Fibroblast of mammary gland (primary cell): ENCODE results near the gene GMDS.

Source experiments
- DNase-seq: peaks from one replicate; pipeline ENCODE4 v3.0.0-alpha.2; 2010; ENCODE audit warnings: low read depth
- H3K4me3 ChIP-seq: 2 replicates; pipeline ENCODE4 v1.5.1; 2011; ENCODE audit warnings: low read depth, mild to moderate bottlenecking, low read length, moderate library complexity; ENCODE audit not compliant: control insufficient read depth
- TF ChIP-seq, protein P1 (sequence below): conservative IDR thresholded peaks from 2 replicates; pipeline ENCODE4 v1.5.1; 2011; ENCODE audit warnings: low read depth, low read length, inconsistent platforms; ENCODE audit not compliant: control insufficient read depth, insufficient read depth

GMDS gene

DNA sequence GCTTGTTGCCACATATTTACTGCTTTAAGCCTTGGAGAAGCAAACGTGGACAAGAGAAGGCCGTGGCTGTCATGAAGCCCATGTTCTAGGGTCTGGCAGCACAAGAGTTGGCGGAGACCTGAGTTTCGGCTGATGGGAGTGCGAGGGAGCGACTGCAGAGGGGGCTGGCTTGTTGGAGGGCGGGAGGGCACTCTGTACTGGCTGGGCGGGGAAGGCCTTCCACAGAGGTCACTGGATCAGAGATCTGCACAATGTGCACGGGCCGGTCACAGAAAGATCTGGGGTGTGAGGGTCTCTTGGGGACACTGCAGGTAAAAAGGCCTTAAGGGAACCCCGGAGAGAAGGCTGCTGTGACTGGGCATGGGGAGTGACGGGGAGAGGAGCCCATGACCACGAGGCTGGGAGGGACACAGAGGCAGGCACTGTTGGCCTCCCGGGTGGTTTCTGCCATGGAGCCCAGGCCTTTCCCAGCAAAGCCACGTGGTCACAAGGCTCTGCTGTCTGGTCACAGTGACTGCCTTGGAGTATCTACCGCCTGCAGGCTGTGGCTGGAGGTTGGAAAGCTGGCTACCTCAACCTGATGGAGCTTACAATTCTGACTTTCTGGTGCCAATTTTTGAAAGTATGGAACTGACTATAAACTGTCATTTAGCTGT is 611.9 kb downstream of the GMDS start:
- TF ChIP-seq, protein P1, sequence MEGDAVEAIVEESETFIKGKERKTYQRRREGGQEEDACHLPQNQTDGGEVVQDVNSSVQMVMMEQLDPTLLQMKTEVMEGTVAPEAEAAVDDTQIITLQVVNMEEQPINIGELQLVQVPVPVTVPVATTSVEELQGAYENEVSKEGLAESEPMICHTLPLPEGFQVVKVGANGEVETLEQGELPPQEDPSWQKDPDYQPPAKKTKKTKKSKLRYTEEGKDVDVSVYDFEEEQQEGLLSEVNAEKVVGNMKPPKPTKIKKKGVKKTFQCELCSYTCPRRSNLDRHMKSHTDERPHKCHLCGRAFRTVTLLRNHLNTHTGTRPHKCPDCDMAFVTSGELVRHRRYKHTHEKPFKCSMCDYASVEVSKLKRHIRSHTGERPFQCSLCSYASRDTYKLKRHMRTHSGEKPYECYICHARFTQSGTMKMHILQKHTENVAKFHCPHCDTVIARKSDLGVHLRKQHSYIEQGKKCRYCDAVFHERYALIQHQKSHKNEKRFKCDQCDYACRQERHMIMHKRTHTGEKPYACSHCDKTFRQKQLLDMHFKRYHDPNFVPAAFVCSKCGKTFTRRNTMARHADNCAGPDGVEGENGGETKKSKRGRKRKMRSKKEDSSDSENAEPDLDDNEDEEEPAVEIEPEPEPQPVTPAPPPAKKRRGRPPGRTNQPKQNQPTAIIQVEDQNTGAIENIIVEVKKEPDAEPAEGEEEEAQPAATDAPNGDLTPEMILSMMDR: no peak
- no peak for DNase-seq
- no peak overlapping the region for H3K4me3 ChIP-seq

DNA sequence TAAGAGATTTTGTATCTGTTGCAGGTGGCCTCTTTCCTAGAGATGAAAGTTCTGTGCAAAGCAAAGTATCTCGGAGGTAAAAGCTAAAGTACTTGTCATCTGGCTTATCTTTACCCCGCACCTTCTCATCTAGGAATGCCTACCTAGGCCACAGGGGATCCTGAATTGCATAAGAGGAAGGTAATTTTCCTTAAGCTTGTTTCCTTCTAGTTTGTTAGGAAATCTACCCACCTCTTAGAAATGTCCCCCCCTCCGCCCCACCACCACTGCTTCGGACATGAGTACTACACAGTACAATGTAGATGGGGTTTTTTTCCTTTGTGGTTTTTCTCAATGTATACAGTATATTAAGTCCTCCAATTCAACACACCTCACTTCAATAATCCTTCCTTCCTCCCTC is 614.2 kb downstream of the GMDS start:
- TF ChIP-seq, protein P1: no peak
- no peak overlapping the region for H3K4me3 ChIP-seq
- DNase-seq: no peak

DNA sequence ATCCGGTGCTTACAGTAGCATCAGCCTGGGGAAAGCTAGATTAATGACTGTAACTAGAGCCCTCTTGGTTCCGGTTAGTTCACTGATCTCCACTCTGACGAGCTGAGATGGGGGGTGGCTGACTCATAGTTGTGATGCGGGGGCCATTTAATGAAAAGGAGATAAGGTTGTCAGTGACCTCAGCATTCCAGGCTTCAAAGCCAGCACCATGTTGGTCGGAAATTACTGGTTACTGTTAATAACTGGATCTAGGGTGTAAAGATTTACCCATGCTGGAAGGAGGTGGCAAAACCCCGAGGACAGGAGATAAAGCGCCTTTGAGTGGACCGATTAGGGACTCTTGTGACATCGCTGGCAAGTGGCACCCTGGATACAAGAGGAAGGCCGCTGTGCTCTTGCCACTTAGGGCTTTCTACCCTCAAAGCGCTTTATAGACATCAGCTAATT is 614.6 kb downstream of the GMDS start:
- TF ChIP-seq, protein P1: no peak
- no peak for DNase-seq
- no peak overlapping the region for H3K4me3 ChIP-seq

DNA sequence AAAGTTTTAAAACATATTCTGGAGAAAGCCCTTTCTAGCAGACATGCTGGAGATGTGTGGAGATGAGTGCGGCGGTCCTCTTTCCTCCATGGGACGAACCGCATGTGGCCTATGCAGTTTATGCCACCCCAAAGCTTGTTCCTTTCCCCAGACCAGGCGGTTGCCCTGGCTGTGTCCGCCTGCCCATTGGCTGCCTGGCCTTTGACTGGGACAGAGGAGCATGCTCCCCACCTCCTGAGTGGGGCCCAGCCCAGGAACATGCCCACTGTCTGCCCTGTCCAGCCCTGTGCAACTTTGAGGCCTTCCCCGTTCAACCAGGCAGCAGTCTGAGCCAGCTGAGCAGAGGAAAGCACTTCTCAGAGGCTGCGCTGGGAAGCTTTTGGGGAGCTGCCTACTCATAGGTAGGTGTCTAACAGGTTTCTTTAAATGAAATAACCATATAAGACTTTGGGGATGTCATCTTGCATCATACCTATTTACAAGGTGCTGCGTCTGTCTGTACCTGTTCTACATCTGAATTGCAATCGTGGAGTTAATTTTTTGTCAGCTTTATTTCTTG is 615.1 kb downstream of the GMDS start:
- DNase-seq: no peak
- H3K4me3 ChIP-seq: no peak overlapping the region
- TF ChIP-seq, protein P1: no peak

DNA sequence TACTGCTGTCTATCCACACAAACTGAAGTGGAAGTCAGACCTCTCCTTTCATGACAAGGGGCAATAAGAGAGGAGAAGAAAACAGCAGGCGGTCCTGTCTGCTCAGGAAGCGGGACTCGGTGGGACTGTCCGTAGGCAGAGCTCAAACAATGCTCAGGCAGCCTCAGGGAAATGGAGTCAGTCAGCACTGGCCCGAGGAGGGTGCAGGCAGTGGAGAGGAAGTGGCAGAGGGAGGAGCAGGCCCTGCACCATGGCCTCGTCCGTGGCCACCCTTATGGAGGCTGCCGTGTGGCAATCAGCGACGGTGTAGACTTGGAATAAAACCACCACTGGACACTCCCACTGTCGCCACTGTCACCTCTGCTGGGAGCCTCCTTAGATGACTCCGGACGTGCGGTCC is 616.1 kb downstream of the GMDS start:
- H3K4me3 ChIP-seq: no peak overlapping the region
- DNase-seq: no peak
- TF ChIP-seq, protein P1: no peak

DNA sequence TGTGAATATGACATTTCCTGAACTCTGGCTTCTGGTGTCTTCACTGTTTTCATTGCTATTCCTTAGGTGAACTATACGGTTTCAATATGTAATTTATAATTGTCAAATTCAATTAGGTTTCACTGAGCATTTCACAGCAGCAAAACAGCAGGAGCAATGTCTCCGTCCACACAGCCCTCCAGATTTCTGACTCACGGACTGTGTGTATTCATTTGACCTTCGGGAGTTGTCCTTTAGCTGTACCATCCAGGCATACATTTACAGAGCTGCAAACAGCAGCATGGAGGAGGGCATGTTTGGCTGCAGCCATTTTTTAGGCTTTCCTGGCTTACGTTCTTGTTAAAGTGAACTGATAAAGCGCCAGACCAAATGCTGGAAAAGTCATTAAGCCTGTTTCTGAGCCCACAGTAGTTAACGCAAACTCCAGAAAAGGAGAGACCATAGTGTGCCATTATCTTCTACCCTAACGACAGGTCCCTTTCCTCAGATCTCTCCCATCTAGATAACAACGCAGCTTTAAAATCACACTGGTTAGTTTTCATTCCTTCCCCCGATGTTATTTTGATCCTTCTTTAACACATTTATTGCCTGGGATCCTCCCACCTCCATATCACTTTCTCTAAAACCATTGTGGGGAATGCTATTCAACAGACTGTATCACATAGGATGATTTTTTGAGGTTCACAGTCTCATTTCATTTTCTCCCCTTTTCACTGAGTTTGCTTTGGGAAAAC is 617.4 kb downstream of the GMDS start:
- H3K4me3 ChIP-seq: no peak overlapping the region
- TF ChIP-seq, protein P1: no peak
- DNase-seq: no peak
